Measurements from ENCODE around the gene CFAP299.

DNA sequence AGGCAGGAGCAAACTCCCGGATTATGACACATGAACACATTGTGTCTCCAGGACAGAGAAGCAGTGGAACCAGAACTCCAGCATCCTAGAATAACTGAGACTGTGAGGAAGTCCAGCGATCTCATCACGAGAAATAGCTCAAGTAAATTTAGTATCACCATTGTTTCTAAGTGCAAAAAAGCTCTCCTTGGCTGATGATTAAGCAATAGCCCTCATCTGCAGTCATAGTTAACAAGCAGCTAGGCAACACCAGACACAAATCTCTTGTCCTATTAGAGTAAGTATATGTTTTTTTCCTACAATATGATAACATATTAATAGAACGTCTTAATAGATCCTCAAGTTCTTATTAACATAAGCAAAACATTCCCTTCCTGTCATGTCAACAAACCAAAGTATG, 2.4 kb upstream of the CFAP299 start:
- TF ChIP-seq CTCF (conservative IDR thresholded peaks at IDR 0.05; ENCODE audit: low read length) (no peak), EZH2phosphoT487 (IDR thresholded peaks at IDR 0.05; ENCODE audit: borderline replicate concordance, low read depth, low read length) (no peak)
